HL-60 (cell line): ENCODE data around the gene PPP1R3E.

Source experiments
- DNase-seq, 2 experiments: peaks; one replicate each; pipeline ENCODE4 v3.0.0-alpha.2; 2010 to 2020; ENCODE audit warnings: low read depth in 1 of 2, low spot score in 1 of 2
- H3K27ac ChIP-seq: fragments of 250-450 bp; sonication (Bioruptor Pico); replicated peaks from 2 replicates; pipeline ENCODE4 v1.5.1; 2020; ENCODE audit warnings: mild to moderate bottlenecking, moderate library complexity
- H3K27me3 ChIP-seq: fragments of 250-450 bp; sonication (Bioruptor Pico); 2 replicates; pipeline ENCODE4 v1.5.1; 2021; ENCODE audit warnings: mild to moderate bottlenecking, moderate library complexity; ENCODE audit not compliant: insufficient read depth, poor library complexity, severe bottlenecking
- H3K4me3 ChIP-seq: replicated peaks from 2 replicates; pipeline ENCODE4 v1.5.1; 2011; ENCODE audit warnings: mild to moderate bottlenecking, control low read depth, low read length; ENCODE audit not compliant: insufficient read depth
- CTCF ChIP-seq: IDR thresholded peaks from one replicate; pipeline ENCODE4 v1.5.1; 2011; ENCODE audit warnings: low read length, control low read depth, inconsistent platforms; ENCODE audit not compliant: insufficient read depth
- GABPA ChIP-seq: IDR thresholded peaks from 2 replicates; pipeline ENCODE4 v1.6.1; 2012; ENCODE audit warnings: low read depth
- POLR2AphosphoS5 ChIP-seq: IDR thresholded peaks from 2 replicates; pipeline ENCODE4 v1.6.1; 2012; ENCODE audit warnings: low read depth
- REST ChIP-seq: IDR thresholded peaks from 2 replicates; pipeline ENCODE4 v1.6.1; 2012; ENCODE audit warnings: low read depth; ENCODE audit not compliant: insufficient replicate concordance
- SPI1 ChIP-seq: IDR thresholded peaks from 2 replicates; pipeline ENCODE4 v1.6.1; 2012; ENCODE audit warnings: low read depth, mild to moderate bottlenecking, borderline replicate concordance

Gene PPP1R3E

GRCh38 chr14:23252420-23253333, 50.0 kb downstream of the PPP1R3E start:
- no peak overlapping the region for H3K27ac ChIP-seq
- peaks cover 3% of the 10 kb centered on the region for H3K27me3 ChIP-seq
- no peak overlapping the region for H3K4me3 ChIP-seq
- no peak for TF ChIP-seq CTCF
- TF ChIP-seq REST = no peak
- TF ChIP-seq GABPA = no peak
- no peak for TF ChIP-seq SPI1
- TF ChIP-seq POLR2AphosphoS5 = no peak
- DNase-seq = no peak

GRCh38 chr14:23252006-23252405, 50.7 kb downstream of the PPP1R3E start:
- H3K4me3 ChIP-seq = no peak overlapping the region
- no peak for DNase-seq
- TF ChIP-seq SPI1 (no peak), POLR2AphosphoS5 (no peak), REST (no peak), GABPA (no peak), CTCF (no peak)
- H3K27me3 ChIP-seq = peaks cover 3% of the 10 kb centered on the region
- H3K27ac ChIP-seq = no peak overlapping the region

- no peak for DNase-seq
- Histone ChIP-seq H3K4me3 (no peak overlapping the region), H3K27ac (no peak overlapping the region), H3K27me3 (peaks cover under 1% of the 10 kb centered on the region)
- TF ChIP-seq POLR2AphosphoS5 (no peak), REST (no peak), CTCF (no peak), SPI1 (no peak)
Measured at GRCh38 chr14:23249824-23250223, 52.8 kb downstream of the PPP1R3E start.
